Cardiac septum (tissue), 1 donor: Measurements from ENCODE around the gene CENPB. TPM values are rescaled to one million over a fixed set of nuclear protein-coding genes. Genes with fewer than 3 reads are reported as not detected.
A peak's percentile ranks its signal among the peaks of the same experiment; 100 is the strongest.

Experiments
- DNase-seq: peaks from one replicate; pipeline ENCODE4 v3.0.0-alpha.2; 2020; ENCODE audit warnings: low spot score
- intact Hi-C: fragments of 100-400 bp; cut with DNase I; formaldehyde crosslinking; loops from one replicate; pipeline ENCODE4 v1.14.0; 2022
- total RNA-seq: library from RNA; stranded (reverse); fragmentation: NEBNext Ultra II Directional; extraction: Animal tissue kit (Norgen Biotek cat#: 25700); gene quantifications from one replicate; pipeline ENCODE4 v1.2.1, GENCODE V29; 2021
- donor health status: DM: no; HTN: no; CAD: no.

The CENPB gene
- total RNA-seq, 1 donor from 2014 or later = 79.8 TPM

GRCh38 chr20:3812975-3813847 is 26.7 kb upstream of the CENPB start:
- intact Hi-C loops = no loop called here
- no peak for DNase-seq

GRCh38 chr20:3812259-3812681 is 25.7 kb upstream of the CENPB start:
- DNase-seq = no peak
- intact Hi-C loops = no loop called here

- intact Hi-C loops = loop anchor here (2.0 kb wide), 1 partner anchor 15 kb away; the partner anchor contains the start of gene CDC25B
- DNase-seq = peak; percentile 98
These were observed 25.1 kb upstream of the CENPB start for GRCh38 chr20:3811467-3812258.

DNA sequence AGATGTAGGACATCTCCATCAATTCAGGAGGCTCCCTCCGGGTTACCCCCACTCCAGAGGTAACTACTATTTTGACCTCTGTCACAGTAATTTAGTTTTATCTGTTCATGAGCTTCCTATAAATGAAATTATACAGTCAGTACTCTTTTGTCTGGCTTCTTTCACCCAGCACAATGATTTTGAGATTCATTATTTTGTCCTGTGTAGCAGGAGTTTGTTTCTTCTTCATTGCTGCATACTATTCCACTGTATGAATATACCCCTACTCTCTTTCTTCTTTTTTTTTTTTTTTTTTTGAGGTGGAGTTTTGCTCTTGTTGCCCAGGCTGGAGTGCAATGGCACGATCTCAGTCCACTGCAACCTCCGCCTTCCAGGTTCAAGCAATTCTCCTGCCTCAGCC is 22.0 kb upstream of the CENPB start:
- intact Hi-C loops = no loop called here
- no peak for DNase-seq

DNA sequence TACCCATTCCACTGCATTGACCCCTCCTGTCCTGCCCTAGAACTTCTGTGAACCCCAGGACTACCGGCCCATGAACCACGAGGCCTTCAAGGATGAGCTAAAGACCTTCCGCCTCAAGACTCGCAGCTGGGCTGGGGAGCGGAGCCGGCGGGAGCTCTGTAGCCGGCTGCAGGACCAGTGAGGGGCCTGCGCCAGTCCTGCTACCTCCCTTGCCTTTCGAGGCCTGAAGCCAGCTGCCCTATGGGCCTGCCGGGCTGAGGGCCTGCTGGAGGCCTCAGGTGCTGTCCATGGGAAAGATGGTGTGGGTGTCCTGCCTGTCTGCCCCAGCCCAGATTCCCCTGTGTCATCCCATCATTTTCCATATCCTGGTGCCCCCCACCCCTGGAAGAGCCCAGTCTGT is 18.2 kb upstream of the CENPB start:
- no peak for DNase-seq
- intact Hi-C loops = no loop called here

- DNase-seq = no peak
- intact Hi-C loops = no loop called here
These were observed 17.8 kb upstream of the CENPB start for GRCh38 chr20:3804254-3804751.

GRCh38 chr20:3803854-3804253 is 17.3 kb upstream of the CENPB start:
- DNase-seq = no peak
- intact Hi-C loops = no loop called here

DNA sequence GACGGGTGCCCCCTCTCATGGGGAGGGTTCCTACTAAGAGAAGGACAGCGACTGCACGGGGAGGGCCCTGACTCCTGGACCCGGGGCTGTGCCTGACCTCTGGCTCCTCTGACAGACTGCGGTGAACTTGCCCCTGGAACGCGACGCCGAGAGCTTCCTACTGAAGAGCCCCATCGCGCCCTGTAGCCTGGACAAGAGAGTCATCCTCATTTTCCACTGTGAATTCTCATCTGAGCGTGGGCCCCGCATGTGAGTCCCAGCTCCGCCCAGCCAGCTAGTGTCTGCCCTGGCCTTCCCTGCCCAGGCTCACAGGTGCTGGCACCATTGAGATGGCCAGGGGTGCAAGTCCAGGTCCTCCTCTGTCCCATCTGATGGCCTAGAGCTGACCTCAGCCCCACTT is 16.7 kb upstream of the CENPB start:
- DNase-seq = no peak
- intact Hi-C loops = no loop called here

GRCh38 chr20:3802524-3803239 is 16.1 kb upstream of the CENPB start:
- DNase-seq = no peak
- intact Hi-C loops = no loop called here

GRCh38 chr20:3801846-3802245 is 15.3 kb upstream of the CENPB start:
- intact Hi-C loops = no loop called here
- no peak for DNase-seq

DNA sequence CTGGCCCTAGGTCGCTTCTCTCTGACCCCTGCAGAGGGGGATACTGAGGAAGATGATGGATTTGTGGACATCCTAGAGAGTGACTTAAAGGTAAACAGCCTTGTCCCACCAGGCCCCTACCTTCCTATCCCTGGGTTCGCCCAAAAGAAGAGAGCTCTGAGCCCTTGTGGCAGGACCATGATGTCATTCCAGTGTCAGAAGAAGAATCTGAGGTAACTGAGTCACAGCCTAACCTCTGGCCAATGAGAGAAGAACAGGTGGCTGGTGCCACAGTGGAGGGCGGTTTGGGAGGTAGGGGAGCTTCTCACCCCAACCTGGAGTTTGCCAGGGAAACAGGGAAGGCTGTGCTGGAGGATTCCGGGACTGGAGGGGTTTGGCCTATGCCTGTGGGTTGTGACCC is 14.8 kb upstream of the CENPB start:
- intact Hi-C loops = no loop called here
- no peak for DNase-seq

DNA sequence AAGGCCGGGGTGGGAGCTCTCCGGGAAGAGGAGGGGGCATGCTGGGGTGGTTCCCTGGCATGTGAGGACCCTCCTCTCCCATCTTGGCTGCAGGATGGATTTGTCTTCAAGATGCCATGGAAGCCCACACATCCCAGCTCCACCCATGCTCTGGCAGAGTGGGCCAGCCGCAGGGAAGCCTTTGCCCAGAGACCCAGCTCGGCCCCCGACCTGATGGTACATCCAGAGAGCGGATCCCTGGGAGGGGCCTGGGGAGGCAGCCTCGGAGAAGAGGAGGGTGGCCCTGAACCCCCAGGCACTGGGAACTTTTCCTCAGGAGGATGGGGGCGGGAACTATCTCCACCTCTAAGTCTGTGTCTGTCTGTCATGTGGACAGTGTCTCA is 14.3 kb upstream of the CENPB start:
- no peak for DNase-seq
- intact Hi-C loops = no loop called here

- intact Hi-C loops = no loop called here
- no peak for DNase-seq
These were observed 13.8 kb upstream of the CENPB start for GRCh38 chr20:3800256-3800877.

DNA sequence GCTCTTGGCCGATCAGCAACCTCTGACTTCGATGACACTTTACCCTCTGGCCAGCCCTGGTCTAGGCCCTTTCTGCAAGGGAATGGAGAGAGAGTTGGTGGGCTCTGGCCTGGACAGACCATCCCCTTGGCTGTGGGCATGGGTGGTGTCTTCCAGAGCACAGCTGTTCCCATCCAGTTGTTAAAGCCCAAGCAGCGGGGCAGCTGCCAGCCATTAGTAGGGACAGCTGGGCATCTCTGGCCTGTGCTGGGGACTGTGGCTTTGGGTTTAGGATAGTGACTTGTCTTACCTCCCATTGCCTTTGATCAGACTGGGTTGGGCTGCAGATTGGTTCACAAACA is 12.3 kb upstream of the CENPB start:
- intact Hi-C loops = no loop called here
- no peak for DNase-seq

DNA sequence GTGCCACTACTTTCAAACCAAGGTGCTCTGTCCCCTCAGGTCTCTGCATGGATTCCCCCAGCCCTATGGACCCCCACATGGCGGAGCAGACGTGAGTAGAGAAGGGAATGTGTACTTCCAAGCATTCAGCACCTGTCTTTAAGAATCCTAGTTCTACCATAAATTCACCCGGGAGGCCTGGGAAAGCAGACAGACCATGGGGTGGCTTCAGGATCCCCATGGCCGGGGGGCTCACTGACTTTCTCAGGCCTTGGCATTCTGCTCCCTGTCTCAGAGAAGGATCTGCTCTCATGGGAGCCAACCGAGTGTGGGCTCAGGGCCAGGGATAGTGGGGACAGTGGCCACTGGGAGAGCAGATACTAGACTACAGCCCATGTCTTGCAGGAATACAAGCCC is 11.8 kb upstream of the CENPB start:
- intact Hi-C loops = no loop called here
- no peak for DNase-seq

GRCh38 chr20:3797592-3798372 is 11.2 kb upstream of the CENPB start:
- DNase-seq = no peak
- intact Hi-C loops = loop anchor here (2.0 kb wide), 1 partner anchor 13 kb away; no protein-coding TSS in a partner anchor

DNA sequence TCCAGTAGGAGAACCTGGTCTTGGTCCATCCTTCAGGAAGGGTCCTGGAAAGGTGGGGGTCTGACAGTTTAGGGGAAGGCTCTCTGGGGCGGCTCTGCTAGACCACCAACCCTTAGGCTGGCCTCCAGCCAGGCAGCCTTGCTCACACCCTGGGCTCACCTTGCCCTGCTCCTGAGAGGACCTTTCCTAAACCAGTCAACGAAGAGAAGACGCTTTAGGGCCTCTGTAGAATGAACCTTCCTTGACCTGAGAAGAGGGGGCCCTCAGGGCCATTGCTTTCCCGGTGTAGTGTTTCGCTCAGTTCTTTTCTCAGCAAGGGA is 10.6 kb upstream of the CENPB start:
- intact Hi-C loops = loop anchor here (2.0 kb wide), 1 partner anchor 14 kb away; no protein-coding TSS in a partner anchor
- DNase-seq = no peak

GRCh38 chr20:3796477-3797225 is 10.1 kb upstream of the CENPB start:
- intact Hi-C loops = loop anchor here (2.0 kb wide), 1 partner anchor 14 kb away; no protein-coding TSS in a partner anchor
- DNase-seq = no peak
